GM21526 (cell line): ENCODE data around the gene DEK.
"Not testable (repeated sequence)": the region's sequence is repeated elsewhere in the genome, so short reads cannot be mapped to it uniquely, and the experiment has no call there.

ENCODE experiments used
- ATAC-seq: cut with Tn5 transposase; IDR thresholded peaks from one replicate; pipeline ENCODE4 v1.9.1; 2021; ENCODE audit warnings: moderate library complexity; ENCODE audit not compliant: unreplicated experiment, low FRiP score

The DEK gene, protein sequence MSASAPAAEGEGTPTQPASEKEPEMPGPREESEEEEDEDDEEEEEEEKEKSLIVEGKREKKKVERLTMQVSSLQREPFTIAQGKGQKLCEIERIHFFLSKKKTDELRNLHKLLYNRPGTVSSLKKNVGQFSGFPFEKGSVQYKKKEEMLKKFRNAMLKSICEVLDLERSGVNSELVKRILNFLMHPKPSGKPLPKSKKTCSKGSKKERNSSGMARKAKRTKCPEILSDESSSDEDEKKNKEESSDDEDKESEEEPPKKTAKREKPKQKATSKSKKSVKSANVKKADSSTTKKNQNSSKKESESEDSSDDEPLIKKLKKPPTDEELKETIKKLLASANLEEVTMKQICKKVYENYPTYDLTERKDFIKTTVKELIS

DNA sequence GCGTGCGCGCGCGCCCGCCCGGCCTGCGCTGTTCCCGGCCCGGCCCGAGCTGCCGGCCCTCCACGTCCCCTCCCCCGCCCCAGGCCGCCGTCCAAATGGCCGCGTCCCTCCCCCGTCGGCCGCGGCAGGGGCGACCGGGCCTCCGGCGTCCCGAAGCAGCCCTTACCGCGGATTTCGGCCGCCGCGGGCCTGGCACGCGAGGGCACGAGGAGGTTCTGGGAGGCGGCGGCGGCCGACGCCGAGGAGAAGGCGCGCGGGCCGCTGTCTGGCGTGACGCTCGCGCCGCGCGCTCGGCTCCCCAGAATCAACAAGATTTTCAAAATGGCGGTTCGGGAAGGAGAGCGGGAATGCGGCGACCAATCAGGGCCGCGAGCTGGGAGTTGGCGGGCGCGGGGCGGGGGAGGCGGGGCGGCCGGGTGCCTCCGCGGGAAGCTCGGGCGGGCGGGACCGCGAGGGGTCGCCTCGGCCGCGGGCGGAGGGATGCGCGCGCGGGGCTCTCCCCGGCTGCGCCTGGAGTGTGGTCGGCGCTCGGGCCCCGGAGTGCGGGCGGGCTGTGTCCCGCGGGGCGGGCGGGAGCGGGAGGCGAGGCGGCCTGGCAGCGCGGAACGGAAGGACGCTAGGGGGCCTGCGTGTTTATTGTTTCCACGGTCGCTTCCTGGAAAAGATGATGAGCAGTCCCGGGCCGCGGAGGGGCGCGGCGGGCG is at the start of gene DEK:
DEK (minus strand) TSS at position 312 of the 704 bp plus-strand sequence. CDS start 543 bp downstream, outside the sequence.
- peak; percentile 32 for ATAC-seq

DNA sequence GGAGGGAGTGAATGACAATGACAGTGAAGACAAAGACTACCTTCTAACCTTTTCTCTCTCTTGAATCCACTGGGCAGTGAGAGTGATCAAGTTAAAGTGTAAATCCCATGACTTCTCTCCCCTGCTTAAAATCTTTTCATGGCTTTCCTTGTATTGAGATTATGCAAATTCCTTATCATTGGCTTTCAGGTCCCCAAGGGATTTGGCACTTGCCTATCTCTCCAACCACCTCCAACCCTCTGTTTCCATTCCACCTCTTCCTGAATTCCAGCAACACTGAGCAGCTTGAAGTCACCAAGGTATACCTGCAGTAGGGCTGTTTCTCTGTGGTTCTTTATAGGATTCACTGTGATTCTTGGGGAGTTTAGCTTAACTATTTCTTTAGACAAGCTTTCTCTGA is 48.0 kb upstream of the DEK start:
- no peak for ATAC-seq

DNA sequence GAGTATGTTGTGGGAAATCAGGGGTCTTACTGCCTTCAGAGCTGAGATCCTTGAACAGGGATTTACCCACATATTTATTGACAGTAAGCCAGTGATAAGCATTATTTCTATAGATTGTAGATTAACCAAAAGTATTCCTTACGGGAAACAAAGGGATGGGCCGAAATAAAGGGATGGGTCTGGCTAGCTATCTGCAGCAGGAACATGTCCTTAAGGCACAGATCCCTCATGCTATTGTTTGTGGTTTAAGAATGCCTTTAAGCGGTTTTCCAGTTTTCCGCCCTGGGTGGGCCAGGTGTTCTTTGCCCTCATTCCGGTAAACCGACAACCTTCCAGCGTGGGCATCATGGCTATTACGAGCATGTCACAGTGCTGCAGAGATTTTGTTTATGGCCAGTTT is 45.7 kb upstream of the DEK start:
- ATAC-seq, result not testable (repeated sequence)

DNA sequence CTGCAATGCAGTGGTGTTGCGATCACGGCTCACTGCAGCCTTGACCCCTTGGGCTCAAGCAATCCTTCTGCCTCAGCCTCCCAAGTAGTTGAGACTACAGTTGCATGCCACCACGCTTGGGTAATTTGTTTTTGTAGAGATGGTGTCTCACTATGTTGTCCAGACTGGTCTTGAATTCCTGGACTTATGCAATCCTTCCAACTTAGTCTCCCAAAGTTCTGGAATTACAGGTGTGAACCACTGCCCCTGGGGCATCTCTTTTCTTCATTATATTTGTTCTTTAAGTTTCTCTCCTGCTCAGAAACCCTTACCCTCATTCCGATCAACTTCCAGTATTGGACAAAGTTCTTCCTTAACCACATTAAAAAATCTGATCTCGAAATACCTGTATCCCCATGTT is 44.7 kb upstream of the DEK start:
- no peak for ATAC-seq

DNA sequence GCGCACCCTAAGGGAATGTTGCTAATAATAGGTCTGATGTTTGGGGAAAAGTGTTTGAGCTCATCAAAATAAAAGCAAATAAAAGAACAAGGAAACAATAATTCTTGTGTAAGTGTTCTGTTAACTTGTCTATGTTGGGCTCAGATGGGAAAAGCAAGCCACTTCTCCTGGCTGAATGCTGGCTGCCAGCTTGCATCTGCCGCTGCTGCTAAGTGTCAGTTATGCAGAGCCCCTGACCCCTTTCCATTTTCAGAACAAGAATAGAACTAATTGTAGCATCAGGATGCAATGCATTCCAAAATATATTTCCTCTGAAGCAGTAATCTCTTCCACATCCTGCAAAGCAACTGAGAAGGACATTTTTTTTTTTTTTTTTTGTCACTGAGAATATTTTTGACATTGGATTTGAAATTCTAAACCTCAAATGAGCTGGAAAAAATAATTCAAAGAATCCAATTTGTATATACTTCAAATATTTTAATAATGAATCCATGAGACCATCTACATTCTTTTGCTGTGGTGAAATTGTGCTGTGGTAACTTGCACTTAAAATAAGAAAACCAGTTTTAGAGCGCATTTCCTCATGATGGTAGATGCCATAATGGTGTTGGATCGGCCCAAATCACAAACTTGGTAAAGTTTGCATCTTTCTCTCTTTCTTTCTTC is 43.9 kb upstream of the DEK start:
- no peak for ATAC-seq

DNA sequence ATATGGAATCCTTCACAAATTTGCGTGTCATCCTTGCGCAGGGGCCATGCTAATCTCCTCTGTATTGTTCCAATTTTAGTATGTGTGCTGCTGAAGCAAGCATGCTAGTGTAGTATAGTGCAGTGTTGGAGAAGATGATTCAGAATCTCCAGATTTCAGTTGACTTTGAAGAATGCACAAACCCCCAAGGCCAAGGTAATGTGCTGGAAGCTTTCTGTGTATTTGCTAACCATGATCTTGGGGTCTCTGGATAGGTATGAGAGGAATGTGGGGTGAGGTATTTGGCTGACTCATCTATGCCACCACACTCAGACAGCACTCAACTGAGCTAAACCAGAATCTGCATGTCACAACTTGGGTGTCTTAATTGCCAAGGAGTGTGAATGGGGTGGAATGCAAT is 42.6 kb upstream of the DEK start:
- ATAC-seq, result no peak

DNA sequence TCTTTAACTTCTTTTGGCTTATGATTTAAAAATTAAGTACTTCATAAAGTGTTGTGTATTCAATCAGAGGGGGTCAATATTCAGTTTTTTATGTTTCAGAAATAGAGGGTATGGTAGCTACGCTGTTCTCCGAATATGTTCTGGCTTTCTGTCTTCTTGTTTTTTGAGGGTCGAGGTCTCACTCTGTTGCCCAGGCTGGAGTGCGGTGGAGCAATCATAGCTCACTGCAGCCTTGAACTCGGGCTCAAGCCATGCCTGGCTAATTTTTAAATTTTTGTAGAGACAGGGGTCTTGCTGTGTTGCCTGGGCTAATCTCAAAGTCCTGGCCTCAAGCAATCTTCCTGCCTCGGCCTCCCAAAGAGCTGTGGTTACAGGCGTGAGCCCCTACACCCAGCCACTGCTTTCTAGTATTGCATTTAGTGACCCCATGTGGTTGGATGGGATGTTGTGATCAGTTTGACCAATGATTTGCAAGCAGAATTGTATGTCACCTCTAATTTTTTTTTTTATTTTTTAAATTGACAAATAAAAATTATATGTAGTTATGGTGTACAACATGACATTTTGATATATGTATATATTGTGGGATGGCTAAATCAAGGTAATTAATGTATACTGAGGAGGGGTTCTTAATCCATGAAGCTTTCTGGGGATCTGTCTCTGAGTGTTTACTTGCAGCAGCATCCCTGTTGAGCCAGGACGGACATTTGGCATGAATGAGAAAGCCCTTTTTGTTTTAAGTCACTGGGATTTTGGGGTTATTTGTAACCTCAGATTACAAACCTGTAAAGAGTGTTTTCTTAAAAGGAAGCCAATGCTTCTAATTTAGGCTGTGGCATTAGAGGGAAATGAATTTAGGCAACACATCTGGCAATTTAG is 38.5 kb upstream of the DEK start:
- no peak for ATAC-seq

DNA sequence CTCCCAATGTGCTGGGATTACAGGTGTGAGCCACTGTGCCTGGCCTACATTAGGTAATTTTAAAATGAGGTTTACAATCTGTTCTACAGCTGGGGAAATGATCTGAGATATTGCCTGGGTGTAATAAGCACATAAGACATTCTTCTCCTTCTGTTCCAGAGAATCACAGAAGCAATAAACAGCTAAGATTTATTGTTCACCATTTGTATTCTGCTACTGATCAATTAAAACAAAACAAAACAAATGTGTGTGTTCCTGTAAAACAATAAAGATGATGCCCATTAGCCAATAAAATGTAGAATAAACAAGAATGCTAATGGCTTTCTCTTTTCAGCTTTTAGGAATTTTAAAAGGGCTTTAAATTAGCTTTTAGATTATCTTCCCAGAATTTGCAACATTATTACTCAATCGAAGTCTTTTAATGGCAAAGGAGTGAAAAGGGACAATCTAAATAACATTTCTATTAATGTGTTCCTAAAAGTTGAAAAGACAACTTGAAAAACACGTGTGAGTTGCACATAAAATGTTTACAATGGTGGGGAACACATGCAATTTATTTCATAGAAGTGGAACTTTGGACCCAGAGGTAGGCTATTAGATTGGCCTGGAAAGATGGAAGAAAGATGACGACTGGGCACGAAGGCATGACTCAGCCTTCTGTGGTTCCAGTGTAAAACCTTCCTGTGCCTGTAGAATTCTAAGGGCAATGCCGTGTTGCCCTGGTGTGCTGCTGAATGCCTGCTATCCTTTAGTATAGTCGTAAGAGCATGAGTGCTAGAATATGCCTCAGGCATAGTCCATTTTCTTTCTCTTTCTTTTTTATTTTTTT is 29.0 kb upstream of the DEK start:
- ATAC-seq, result no peak

DNA sequence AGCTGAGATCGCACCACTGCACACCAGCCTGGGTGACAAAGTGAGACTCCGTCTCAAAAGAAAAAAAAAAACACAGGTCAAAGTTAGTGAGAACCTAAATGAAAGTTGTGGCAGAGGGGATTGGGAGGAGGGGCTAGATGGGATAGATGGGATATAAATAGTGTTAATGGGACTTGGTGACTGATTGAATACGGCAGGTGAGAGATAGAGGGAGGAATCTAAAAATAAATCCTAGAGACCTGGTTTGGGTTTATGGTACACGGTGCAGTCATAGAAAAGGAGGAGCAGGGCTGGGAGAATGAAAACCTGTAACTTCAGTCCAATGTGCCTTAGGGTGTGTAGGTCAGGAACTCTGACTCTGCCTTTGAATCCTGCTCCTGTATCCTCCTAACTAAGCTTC is 25.0 kb upstream of the DEK start:
- ATAC-seq, result no peak

DNA sequence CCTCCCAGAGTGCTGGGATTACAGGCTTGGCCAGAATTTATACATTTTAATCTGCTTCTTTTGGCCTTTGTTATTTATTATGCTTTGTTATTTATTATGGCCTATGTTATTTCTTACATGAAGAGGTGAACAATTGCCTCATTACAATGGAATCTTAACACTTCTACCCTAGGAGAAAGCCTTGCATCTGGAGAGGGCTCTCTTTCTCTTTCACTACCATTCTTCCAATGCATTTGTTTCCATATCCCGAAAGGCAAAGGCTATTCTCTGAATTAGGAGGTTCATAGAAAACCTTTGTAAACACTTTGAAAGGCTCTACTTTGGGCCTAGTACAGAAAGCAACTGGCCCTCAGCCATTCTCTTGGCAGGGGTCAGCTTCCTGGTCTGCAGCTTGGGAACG is 19.9 kb upstream of the DEK start:
- ATAC-seq, result no peak

DNA sequence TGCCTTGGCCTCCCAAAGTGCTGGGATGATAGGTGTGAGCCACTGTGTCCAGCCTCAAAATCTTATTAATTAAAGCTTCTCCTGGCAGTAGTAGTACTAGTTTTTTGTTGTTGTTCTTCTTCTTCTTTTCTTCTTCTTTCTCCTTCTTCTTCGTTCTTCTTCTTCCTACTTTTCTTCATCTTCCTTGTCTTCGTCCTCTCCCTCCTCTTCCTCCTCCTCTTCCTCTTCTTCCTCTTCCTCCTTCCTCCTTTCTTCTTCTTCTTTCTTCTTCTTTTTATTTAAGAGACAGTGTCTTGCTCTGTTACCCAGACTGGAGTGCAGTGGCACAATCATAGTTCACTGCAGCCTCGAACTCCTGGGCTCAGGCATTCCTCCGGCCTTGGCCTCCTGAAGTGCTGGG is 17.2 kb upstream of the DEK start:
- ATAC-seq, result no peak

DNA sequence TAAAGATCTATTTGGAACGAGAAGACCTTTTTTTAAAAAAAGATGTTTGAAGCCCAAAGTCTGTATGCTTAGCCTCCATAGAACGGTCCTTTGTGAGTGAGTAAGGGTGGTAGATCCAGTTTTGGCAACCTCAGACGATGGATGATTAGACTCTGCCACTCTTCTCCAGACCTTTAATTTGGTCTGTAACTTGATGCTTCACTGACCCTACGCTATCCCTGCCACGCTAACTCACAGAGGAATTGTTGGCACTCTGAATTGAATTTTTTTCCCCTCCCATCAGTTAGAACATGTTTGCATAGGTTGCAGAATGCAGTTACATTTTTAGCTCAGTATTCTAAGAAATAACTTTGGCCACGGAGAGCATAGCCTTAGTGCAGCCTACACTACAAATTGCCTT is 15.8 kb upstream of the DEK start:
- ATAC-seq, result no peak

DNA sequence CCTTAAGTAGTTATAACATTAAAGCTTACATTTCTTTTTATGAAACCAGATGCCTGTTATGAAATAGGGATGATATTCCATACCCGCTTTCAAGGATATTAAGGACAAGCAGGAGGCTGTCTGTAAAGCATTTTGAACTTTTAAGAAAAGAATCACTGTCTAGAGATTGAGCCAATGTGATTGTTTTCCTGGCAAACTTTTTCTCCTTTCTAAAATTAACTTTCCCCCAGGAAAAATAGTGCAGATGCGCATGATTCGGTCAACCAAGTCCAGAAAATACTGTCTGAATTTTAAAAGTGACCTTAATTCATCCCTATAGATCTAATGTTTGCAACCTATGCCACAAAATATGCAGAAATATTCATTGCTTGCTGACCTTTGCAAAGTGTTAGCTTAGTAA is 15.1 kb upstream of the DEK start:
- ATAC-seq, result no peak

DNA sequence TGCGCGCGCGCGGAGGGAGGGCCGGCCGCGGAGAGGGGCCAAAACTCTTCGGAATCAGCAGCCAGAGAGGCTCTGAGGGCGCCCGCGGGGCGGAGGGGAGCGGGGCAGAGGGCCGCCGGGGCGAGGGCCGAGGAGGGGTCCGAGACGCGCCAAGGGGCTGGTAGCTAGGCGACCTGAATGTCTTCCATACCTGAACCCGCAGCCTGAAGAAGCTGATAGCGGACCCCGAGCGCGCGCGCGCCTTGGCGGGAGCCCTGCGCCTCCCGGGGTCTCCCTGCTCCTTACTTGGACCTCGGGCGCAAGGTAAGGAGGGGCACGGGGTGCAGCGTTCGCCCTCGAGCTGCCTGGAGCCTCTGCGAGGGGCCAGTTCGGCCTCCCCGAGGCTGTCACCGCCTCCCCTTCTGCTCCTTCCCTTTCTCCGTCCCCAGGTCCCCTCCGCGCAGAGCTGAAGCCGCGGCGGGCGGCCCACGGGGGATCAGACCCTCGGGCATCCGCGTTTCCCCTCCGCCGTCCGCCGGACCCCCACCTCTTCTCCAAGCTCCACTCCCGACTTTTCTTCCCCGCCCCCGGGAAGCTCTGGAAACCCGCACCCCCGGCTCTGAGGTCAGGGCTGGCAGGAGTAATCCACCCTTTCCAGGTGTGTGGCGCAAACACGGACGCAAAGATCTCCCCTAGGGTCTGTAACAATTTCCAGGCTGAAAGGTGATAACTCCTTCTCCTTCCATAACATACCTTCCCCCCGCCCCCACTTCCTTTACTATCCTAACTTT is 13.1 kb upstream of the DEK start:
- no peak for ATAC-seq

DNA sequence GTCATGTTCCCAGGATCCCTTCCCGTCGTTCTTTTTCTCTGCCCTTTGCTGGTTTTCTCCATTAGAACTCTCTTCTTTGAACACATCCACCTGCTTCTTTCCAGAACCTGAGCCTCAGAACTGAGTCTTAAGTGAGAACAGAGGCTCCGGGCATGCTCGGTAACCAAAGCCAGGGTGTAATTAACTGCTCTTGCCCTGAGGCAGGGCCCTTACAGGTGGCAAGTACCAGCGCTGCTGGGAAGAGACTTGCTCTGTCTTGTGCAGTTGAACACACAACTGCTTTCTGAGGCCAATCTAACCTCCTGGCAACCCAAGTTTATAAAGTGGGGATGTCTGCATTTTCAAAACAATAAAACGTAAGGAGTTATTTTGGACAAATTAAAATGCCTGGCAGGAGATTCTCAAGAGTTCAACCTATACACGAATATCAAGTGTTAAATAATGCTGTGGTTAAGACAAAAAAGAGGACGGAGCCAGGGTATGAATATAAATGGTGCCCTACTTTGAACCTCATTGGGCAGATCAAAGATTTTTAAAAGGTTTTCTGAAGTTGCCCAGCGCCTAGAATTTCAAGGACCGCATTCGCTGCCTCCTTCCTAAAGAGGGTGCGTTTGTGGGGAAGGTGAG is 12.4 kb upstream of the DEK start:
- no peak for ATAC-seq

DNA sequence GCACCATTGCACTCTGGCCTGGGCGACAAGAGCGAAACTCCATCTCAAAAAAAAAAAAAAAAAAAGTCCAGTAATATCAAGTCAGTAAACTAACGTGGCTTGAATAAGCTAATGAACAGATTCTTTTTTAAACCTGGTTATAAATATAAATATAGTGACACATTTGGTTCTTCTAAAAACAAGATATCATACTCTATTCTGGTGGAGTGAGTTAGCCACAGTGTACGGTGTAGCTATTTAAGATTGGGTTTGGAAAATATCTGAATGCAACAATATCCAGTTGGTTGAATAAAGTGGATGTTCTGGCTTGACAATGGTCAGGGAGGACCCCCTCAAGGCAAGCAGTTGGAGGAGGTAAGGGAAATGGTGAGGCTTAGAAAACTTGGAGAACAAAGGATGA is 5.9 kb upstream of the DEK start:
- ATAC-seq, result no peak

DNA sequence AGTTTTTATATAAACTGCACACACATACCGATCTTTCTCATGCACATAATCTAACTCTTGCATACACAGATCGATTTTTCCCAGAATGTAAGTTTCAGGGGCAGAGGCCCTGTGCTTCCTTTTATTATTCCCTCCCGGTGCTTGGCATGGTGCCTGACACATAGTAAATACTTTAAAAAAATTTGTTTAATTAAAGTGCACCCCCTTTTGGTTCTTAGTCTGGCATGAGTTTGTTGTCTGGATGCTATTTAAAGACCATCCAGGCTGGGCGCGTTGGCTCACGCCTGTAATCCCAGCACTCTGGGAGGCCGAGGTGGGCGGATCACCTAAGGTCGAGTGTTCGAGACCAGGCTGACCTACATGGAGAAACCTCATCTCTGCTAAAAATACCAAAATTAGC is 5.4 kb upstream of the DEK start:
- no peak for ATAC-seq

DNA sequence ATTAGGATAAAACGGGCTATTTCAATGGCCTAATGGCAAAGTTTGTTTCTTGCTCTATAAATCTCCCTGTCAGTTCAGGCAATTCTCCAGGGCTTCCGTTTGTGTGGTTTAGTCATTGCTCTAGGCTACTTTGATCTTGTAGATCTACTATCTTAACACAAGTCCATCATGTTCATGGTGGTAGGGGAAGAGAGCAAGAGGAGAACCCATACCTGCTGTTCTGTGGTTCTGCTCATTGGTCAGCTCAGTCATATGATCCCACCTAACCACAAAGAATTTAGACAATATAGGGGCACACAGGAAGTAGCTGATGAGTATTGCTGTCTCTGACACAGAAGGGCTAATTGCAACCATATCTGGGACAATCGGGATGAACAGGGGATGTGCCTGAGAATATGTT is 4.9 kb upstream of the DEK start:
- ATAC-seq, result no peak

DNA sequence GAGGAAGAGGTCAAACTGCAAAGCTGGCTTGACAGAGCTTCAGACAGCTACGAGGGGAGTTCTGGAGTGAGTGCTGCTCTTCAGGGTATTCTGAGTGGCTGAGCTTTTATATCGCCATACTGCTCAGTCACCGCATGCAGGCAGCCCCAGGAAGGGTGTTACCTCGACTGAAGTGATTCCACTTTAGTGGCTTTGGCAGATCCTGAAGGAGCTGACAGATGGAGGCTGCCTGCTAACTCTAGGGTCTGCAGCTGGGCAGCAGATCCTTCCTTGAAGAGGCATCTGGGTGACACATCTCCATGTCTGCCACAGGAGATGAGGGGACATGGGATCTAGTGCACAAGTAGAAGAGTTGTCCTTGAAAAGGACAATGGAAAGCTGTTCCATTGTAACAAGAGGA is 3.7 kb upstream of the DEK start:
- ATAC-seq, result no peak
